GM20000 (cell line): Measurements from ENCODE around the gene UQCRC1.

Experiments
- DNase-seq: peaks from one replicate; pipeline ENCODE4 v3.0.0; 2012; ENCODE audit warnings: low spot score
- CTCF ChIP-seq: IDR thresholded peaks from 2 replicates; pipeline ENCODE4 v1.5.1; 2012; ENCODE audit warnings: mild to moderate bottlenecking, control low read depth; ENCODE audit errors: extremely low read depth, missing control alignments

UQCRC1 gene

GRCh38 chr3:48601622-48601994 is 7.8 kb downstream of the UQCRC1 start:
- DNase-seq = no peak
- TF ChIP-seq CTCF = no peak

GRCh38 chr3:48600711-48601621 is 8.5 kb downstream of the UQCRC1 start:
- no peak for DNase-seq
- TF ChIP-seq CTCF = no peak

- TF ChIP-seq CTCF = no peak
- DNase-seq = no peak
Observed at GRCh38 chr3:48599509-48600285, 9.7 kb downstream of the UQCRC1 start.

- TF ChIP-seq CTCF = no peak
- no peak for DNase-seq
Observed at GRCh38 chr3:48599077-48599501, 10.4 kb downstream of the UQCRC1 start.

GRCh38 chr3:48598323-48599076 is 10.9 kb downstream of the UQCRC1 start:
- DNase-seq = no peak

GRCh38 chr3:48597408-48597800 is 12.0 kb downstream of the UQCRC1 start:
- TF ChIP-seq CTCF = no peak
- DNase-seq = no peak

More at GRCh38 chr3:48598323-48599076, 10.9 kb downstream of the UQCRC1 start:
- TF ChIP-seq CTCF = no peak
